Fibroblast of pulmonary artery (primary cell): Measurements from ENCODE around the gene PHIP.

Experiments
- DNase-seq: peaks from one replicate; pipeline ENCODE4 v3.0.0-alpha.2; 2010; ENCODE audit warnings: low read depth
- H3K4me3 ChIP-seq: replicated peaks from 2 replicates; pipeline ENCODE4 v1.5.1; 2011; ENCODE audit warnings: low read depth, mild to moderate bottlenecking, control low read depth, low read length, moderate library complexity
- TF ChIP-seq, protein P1 (sequence below): IDR thresholded peaks from 2 replicates; pipeline ENCODE4 v1.5.1; 2011; ENCODE audit warnings: mild to moderate bottlenecking, control low read depth, low read length, inconsistent platforms; ENCODE audit errors: missing control alignments

The PHIP gene

DNA sequence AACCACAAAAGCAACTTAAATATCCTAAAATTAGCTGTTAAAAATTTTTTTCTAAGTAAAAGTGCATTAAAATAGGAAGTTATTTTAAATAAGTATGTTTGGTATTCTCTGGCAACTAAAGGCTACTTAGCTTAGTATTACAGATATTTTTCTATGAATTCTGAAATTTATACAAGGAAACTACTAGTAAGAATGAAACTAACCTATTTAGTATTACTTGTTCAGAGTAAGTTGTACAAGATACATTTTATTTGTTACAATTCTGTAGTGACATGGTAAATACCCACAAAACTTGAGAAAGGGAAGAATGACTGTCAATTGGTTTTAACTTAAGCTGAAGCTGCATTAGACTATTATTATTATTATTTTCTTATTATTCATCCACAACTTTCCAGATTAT is 6.5 kb downstream of the PHIP start:
- no peak for DNase-seq
- TF ChIP-seq, protein P1, sequence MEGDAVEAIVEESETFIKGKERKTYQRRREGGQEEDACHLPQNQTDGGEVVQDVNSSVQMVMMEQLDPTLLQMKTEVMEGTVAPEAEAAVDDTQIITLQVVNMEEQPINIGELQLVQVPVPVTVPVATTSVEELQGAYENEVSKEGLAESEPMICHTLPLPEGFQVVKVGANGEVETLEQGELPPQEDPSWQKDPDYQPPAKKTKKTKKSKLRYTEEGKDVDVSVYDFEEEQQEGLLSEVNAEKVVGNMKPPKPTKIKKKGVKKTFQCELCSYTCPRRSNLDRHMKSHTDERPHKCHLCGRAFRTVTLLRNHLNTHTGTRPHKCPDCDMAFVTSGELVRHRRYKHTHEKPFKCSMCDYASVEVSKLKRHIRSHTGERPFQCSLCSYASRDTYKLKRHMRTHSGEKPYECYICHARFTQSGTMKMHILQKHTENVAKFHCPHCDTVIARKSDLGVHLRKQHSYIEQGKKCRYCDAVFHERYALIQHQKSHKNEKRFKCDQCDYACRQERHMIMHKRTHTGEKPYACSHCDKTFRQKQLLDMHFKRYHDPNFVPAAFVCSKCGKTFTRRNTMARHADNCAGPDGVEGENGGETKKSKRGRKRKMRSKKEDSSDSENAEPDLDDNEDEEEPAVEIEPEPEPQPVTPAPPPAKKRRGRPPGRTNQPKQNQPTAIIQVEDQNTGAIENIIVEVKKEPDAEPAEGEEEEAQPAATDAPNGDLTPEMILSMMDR = no peak
- no peak overlapping the region for H3K4me3 ChIP-seq

DNA sequence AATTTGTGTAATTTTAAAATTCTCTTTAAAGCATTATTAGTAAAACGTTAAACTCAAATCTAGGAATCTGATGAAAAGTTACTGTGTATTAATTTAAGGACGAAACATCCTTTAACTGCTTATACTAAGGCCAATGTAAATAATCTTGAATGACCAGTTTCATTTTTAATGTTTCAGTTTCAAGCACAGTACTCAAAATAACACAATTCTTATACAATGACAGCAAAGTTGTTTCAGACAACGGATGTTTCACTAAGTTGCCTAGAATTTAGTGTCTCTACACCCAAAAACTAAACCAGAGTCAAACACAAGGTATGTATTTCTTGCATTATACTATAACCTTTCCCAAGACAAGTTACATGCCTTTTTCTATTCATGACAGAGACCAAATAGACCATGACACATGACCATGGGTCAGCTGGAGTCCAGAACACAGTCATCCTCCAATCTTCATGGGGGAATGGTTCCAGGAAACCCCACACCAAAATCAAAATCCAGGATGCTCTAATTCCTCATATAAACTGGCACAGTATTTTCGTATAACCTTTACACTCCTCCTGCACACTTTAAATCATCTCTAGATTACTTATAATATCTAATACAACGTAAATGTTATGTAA is 7.7 kb downstream of the PHIP start:
- no peak overlapping the region for H3K4me3 ChIP-seq
- no peak for DNase-seq
- TF ChIP-seq, protein P1 = no peak

DNA sequence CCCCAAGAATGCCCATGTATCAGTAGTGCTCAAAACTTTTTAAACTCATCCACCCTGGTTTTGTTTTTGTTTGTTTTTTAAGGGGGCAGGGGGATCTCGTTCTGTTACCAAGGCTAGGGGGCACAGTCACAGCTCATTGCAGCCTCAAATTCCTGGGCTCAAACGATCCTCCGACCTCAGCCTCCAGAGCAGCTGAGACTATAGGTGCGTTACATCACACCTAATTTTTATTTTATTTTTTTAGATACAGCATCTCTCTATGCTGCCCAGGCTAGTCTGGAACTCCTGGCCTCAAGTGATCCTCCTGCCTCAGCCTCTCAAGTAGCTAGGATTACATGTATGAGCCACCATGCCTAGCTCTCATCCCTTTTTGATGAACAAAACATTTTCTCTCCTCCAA is 11.2 kb downstream of the PHIP start:
- TF ChIP-seq, protein P1 = no peak
- H3K4me3 ChIP-seq = no peak overlapping the region
- DNase-seq = no peak

DNA sequence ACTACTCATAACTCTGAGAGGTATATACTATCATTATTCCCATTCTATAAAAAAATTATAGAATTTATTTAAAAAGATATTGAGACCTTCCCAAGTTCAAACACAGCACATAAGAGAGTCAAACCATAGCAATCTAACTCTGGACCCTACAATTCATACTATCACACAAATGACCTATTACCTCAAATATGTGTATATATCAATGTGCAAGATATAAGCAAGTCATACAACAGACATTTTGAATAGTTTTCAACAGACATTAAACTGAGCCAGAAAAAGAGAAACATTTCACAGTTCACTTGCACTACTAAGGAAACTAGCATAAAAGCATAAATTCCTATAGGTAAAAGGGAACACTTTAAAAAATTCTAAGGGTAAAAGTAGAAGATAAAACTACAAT is 11.7 kb downstream of the PHIP start:
- TF ChIP-seq, protein P1 = no peak
- DNase-seq = no peak
- H3K4me3 ChIP-seq = no peak overlapping the region

DNA sequence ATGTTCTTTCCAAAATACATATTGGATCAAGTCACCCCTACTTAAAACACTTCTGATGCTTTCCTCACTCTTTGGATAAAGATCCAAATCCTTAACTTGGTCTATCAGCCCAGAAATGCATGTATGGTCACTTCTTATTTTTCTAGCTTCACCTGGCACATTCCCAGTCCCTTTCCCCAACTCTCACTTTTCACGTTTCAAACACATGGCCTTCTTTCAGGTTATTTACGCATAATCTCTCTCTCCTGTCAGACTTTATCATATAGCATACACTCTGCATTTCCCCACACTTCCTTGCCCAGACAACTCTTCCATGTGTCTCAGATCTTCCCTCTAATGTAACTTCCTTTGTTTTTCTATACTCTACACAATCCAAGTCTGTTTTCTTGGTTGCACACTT is 12.8 kb downstream of the PHIP start:
- DNase-seq = peak; percentile 29
- TF ChIP-seq, protein P1 = no peak
- no peak overlapping the region for H3K4me3 ChIP-seq

DNA sequence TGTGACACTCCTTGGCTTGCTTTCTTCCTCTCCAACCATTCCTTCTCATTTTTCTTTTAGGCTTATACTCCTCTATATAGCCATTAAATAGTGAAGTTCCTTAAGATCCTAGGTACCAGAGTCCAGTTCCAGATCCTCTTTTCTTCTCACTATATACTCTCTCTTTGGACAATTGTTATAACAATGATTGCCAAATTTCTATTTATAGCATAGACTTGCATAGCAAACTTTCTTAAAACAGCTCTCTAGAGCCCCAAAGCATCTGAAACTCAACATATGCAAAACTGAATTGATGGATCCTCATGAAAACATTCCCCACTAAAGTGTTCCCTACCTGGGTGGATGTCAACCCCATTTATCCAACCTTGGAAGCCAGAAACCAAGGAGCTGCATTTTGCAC is 13.4 kb downstream of the PHIP start:
- H3K4me3 ChIP-seq = no peak overlapping the region
- DNase-seq = no peak
- TF ChIP-seq, protein P1 = no peak

DNA sequence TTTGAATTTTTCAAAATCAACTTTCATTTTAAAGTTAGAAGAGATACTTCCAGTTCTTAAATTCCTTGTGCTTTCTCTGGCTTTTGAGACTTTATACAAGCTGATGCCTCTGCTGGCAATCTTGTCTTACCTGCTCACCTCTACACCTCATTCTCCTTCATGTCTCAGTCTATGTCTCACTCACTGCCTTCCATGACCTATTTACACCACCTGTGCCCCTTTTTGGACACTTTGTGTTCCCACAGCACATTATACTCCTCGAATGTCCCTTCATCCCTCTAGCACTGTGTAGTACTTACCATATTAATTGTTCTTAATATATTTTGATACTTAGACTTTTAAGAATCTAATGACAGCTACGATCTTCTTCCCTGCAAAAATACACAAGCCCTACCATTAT is 15.3 kb downstream of the PHIP start:
- DNase-seq = no peak
- TF ChIP-seq, protein P1 = no peak
- no peak overlapping the region for H3K4me3 ChIP-seq
